ENCODE results near the gene KLF7. TPM values are rescaled to one million over a fixed set of nuclear protein-coding genes. Genes with fewer than 3 reads are reported as not detected.

The KLF7 gene
- total and polyA plus RNA-seq, 9 of the 15 experiments (the other 6 are each of a cell fraction or from before 2014, with no cell fraction given), result 0.04 to 0.54 (median 0.07) TPM

- Histone ChIP-seq H3K4me3 (no peak overlapping the region), H3K36me3 (ENCODE audit: control insufficient read depth, insufficient read depth, low read length) (no peaks in the 10 kb centered on the region), H3K9me1 (ENCODE audit: control insufficient read depth, insufficient read depth, low read length) (no peaks in the 10 kb centered on the region), H3K4me2 (ENCODE audit: insufficient read depth, low read length) (no peak overlapping the region), H3K9ac (ENCODE audit: insufficient read depth in 1 of 2, low read depth in 2 of 2, low read length in 2 of 2) (no peak overlapping the region), H3K79me2 (ENCODE audit: control insufficient read depth, insufficient read depth, low read length) (no peaks in the 10 kb centered on the region), H3K27ac (ENCODE audit: extremely low read depth, low read depth, low read length) (no peak overlapping the region), H2AFZ (ENCODE audit: low read depth, low read length) (no peak overlapping the region), H3K4me1 (replicated peaks in 1 of 2; ENCODE audit: control insufficient read depth in 2 of 2, insufficient read depth in 2 of 2, low read length in 2 of 2) (no peaks in the 10 kb centered on the region), H4K20me1 (replicated peaks; ENCODE audit: control insufficient read depth, insufficient read depth, low read length) (no peaks in the 10 kb centered on the region), H3K27me3 (ENCODE audit: control insufficient read depth in 2 of 2, insufficient read depth in 2 of 2, low read length in 2 of 2) (no peaks in the 10 kb centered on the region), H3K9me3 (replicated peaks; ENCODE audit: control insufficient read depth, insufficient read depth, low read depth, low read length) (no peaks in the 10 kb centered on the region)
- FAIRE-seq (no peak), DNase-seq (ENCODE audit: extremely low read depth in 1 of 4, low spot score in 3 of 4) (no peak), ATAC-seq (no peak)
- ChIA-PET CTCF (ENCODE audit: low intra/inter-chr PET ratio) (no interaction called here), POLR2A (no interaction called here)
- TF ChIP-seq ZNF507 (tag; conservative IDR thresholded peaks at IDR 0.05) (no peak), YBX1 (IDR thresholded peaks at IDR 0.05) (no peak), NFIX (CRISPR knock-in tag; IDR thresholded peaks at IDR 0.05; ENCODE audit: low read depth) (no peak), TAL1 (IDR thresholded peaks at IDR 0.05) (no peak), SNRNP70 (optimal IDR thresholded peaks at IDR 0.05; ENCODE audit: low read depth, low read length) (no peak), ZNF232 (CRISPR knock-in tag; IDR thresholded peaks at IDR 0.05) (no peak), THRAP3 (IDR thresholded peaks at IDR 0.05; ENCODE audit: borderline replicate concordance) (no peak), HDAC1 (IDR thresholded peaks at IDR 0.05) (no peak), TEAD2 (tag; IDR thresholded peaks at IDR 0.05) (no peak), ZNF133 (CRISPR knock-in tag; IDR thresholded peaks at IDR 0.05) (no peak), TOE1 (IDR thresholded peaks at IDR 0.05; ENCODE audit: borderline replicate concordance) (no peak), TOE1 (CRISPR knock-in tag; IDR thresholded peaks at IDR 0.05; ENCODE audit: borderline replicate concordance, low read depth) (no peak), ESRRB (CRISPR knock-in tag; IDR thresholded peaks at IDR 0.05; ENCODE audit: borderline replicate concordance) (no peak), DIDO1 (tag; IDR thresholded peaks at IDR 0.05; ENCODE audit: low read depth) (no peak), ZNF121 (CRISPR knock-in tag; conservative IDR thresholded peaks at IDR 0.05) (no peak), FOXO4 (CRISPR knock-in tag; IDR thresholded peaks at IDR 0.05) (no peak), CTBP1 (IDR thresholded peaks at IDR 0.05; ENCODE audit: borderline replicate concordance) (no peak), ZBTB12 (CRISPR knock-in tag; IDR thresholded peaks at IDR 0.05) (no peak)
- TF ChIP-seq, protein P1, sequence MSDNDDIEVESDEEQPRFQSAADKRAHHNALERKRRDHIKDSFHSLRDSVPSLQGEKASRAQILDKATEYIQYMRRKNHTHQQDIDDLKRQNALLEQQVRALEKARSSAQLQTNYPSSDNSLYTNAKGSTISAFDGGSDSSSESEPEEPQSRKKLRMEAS (CRISPR knock-in tag; IDR thresholded peaks at IDR 0.05), result no peak
- 0% methylated on average over 1 of the region's 4 CpGs for WGBS (ENCODE audit: insufficient coverage, low coverage, missing lambda C conversion rate)
- BruUV-seq (replicated peaks), result no TSS peak
- intact Hi-C loops (cut with micrococcal nuclease), result no loop called here
- in situ Hi-C loops (cut with MboI), result no loop called here
Observed at GRCh38 chr2:207054521-207054920, 111.2 kb downstream of the KLF7 start.
